GM12864 (cell line): ENCODE results near the gene GCN1.

ENCODE experiments used
- DNase-seq: peaks from one replicate; pipeline ENCODE4 v3.0.0-alpha.2; 2011; ENCODE audit warnings: low read depth
- H3K4me3 ChIP-seq: 2 replicates; pipeline ENCODE4 v1.5.1; 2011; ENCODE audit warnings: mild to moderate bottlenecking, low read depth, low read length, control low read depth
- CTCF ChIP-seq: IDR thresholded peaks from 2 replicates; pipeline ENCODE4 v1.5.1; 2011; ENCODE audit warnings: low read depth, mild to moderate bottlenecking, moderate library complexity, low read length, control low read depth, inconsistent platforms; ENCODE audit errors: missing control alignments

Gene GCN1

GRCh38 chr12:120089105-120089504 lies 105.4 kb downstream of the GCN1 start:
- TF ChIP-seq CTCF, result no peak

GRCh38 chr12:120086801-120087621 lies 107.5 kb downstream of the GCN1 start:
- DNase-seq, result peak; percentile 98
- peak; percentile 98 for TF ChIP-seq CTCF
- H3K4me3 ChIP-seq, result peak overlapping the region; percentile 44

More at GRCh38 chr12:120089105-120089504, 105.4 kb downstream of the GCN1 start:
- no peak overlapping the region for H3K4me3 ChIP-seq
- DNase-seq, result no peak

- no peak overlapping the region for H3K4me3 ChIP-seq
Observed at GRCh38 chr12:120085920-120086645, 108.4 kb downstream of the GCN1 start.

GRCh38 chr12:120081641-120082040 lies 112.9 kb downstream of the GCN1 start:
- H3K4me3 ChIP-seq, result no peak overlapping the region
- no peak for TF ChIP-seq CTCF
- no peak for DNase-seq

More at GRCh38 chr12:120085920-120086645, 108.4 kb downstream of the GCN1 start:
- no peak for TF ChIP-seq CTCF
- no peak for DNase-seq

- TF ChIP-seq CTCF, result no peak
- no peak for DNase-seq
- H3K4me3 ChIP-seq, result no peak overlapping the region
Observed at GRCh38 chr12:120079411-120080400, 114.8 kb downstream of the GCN1 start.

GRCh38 chr12:120078868-120079267 lies 115.6 kb downstream of the GCN1 start:
- no peak overlapping the region for H3K4me3 ChIP-seq
- no peak for TF ChIP-seq CTCF
- no peak for DNase-seq
